Suprapubic skin (tissue), 4 donors: ENCODE data around the gene LDLRAD2. TPM values are rescaled to one million over a fixed set of nuclear protein-coding genes. Genes with fewer than 3 reads are reported as not detected.

ENCODE experiments used
- DNase-seq, 2 donors: peaks; one replicate each; pipeline ENCODE4 v3.0.0-alpha.2; 2019; ENCODE audit warnings: low spot score in 2 of 2
- H3K27ac ChIP-seq: fragments of 200-600 bp; sonication (generic); one replicate; pipeline ENCODE4 v1.5.1; 2019
- H3K27me3 ChIP-seq: fragments of 200-600 bp; sonication (generic); one replicate; pipeline ENCODE4 v1.5.1; 2019
- H3K36me3 ChIP-seq: fragments of 200-600 bp; sonication (generic); one replicate; pipeline ENCODE4 v1.5.1; 2019
- H3K4me1 ChIP-seq: fragments of 200-600 bp; sonication (generic); one replicate; pipeline ENCODE4 v1.5.1; 2019
- H3K4me3 ChIP-seq: fragments of 200-600 bp; sonication (generic); one replicate; pipeline ENCODE4 v1.5.1; 2019; ENCODE audit warnings: mild to moderate bottlenecking
- H3K9me3 ChIP-seq: fragments of 200-600 bp; sonication (generic); one replicate; pipeline ENCODE4 v1.5.1; 2019
- EP300 ChIP-seq: sonication (generic); formaldehyde crosslinking; IDR thresholded peaks from one replicate; pipeline ENCODE4 v1.6.1; 2017; ENCODE audit warnings: antibody characterized with exemption
- POLR2A ChIP-seq, 2 donors: fragments of 450-650 bp; IDR thresholded peaks; one replicate each; pipeline ENCODE4 v1.6.1; 2017; ENCODE audit warnings: antibody characterized with exemption in 2 of 2, mild to moderate bottlenecking in 2 of 2, moderate library complexity in 2 of 2
- POLR2AphosphoS5 ChIP-seq, 3 donors: sonication (generic); formaldehyde crosslinking; IDR thresholded peaks; one replicate each; pipeline ENCODE4 v1.6.1; 2017; ENCODE audit warnings: antibody characterized with exemption in 3 of 3
- WGBS: methylation state at CpG from one replicate; pipeline ENCODE4 v1.1.5; 2018; 5-methylcytosine and 5-hydroxymethylcytosine counted together
- total RNA-seq, 4 donors: library from RNA; depleted of rRNA; stranded (reverse); fragments of >200 nt; gene quantifications; one replicate each; pipeline ENCODE4 v1.1.0, GENCODE V29; 2016
- TF ChIP-seq, protein P1 (sequence below), 2 donors: fragments of 200-600 bp in 1 of 2; fragments of 450-650 bp in 1 of 2; sonication (generic) in 1 of 2; IDR thresholded peaks; one replicate each; pipeline ENCODE4 v1.5.1; 2016 to 2019; ENCODE audit warnings: antibody characterized with exemption in 2 of 2, mild to moderate bottlenecking in 1 of 2, moderate library complexity in 1 of 2

The LDLRAD2 gene
- total RNA-seq, 4 donors from 2014 or later: 0.13 to 0.29 TPM; not detected in 2

DNA sequence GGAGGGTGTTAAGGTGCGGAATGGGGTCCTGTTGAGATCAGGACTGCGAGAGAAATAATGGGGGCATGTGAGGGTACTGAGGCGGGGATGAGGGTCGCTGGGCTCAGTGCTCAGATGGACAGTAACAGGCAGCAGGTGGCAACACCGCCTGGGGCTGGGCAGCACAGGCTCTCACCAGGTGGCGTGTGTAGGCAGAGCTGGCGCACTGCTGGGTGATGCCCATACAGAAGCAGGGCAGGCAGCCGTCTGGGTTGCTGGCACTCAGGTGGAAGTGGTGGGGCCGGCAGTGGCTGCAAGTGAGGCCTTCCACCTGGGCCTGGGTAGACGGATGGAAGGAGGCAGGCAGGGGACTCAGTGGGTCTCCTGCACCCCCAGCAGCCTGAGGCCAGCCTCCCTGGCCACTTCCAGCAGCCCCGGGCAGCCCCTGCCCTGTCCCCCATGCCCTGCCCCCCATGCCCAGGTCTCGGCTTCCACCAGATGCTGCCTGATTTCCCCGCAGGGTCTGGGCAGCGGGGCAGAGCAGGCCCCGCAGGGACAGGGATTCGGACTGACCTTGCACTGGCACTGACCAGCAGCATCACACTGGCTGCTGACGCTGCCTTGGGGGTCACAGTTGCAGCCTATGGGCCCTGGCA is 60.5 kb downstream of the LDLRAD2 start:
- Histone ChIP-seq H3K36me3 (peaks cover 80% of the 10 kb centered on the region), H3K27ac (no peak overlapping the region), H3K4me1 (peaks cover 18% of the 10 kb centered on the region), H3K9me3 (no peaks in the 10 kb centered on the region), H3K27me3 (no peaks in the 10 kb centered on the region), H3K4me3 (no peak overlapping the region)
- no peak for DNase-seq
- no peak for TF ChIP-seq POLR2AphosphoS5 (IDR thresholded peaks at IDR 0.05)
- TF ChIP-seq EP300: no peak
- TF ChIP-seq, protein P1, sequence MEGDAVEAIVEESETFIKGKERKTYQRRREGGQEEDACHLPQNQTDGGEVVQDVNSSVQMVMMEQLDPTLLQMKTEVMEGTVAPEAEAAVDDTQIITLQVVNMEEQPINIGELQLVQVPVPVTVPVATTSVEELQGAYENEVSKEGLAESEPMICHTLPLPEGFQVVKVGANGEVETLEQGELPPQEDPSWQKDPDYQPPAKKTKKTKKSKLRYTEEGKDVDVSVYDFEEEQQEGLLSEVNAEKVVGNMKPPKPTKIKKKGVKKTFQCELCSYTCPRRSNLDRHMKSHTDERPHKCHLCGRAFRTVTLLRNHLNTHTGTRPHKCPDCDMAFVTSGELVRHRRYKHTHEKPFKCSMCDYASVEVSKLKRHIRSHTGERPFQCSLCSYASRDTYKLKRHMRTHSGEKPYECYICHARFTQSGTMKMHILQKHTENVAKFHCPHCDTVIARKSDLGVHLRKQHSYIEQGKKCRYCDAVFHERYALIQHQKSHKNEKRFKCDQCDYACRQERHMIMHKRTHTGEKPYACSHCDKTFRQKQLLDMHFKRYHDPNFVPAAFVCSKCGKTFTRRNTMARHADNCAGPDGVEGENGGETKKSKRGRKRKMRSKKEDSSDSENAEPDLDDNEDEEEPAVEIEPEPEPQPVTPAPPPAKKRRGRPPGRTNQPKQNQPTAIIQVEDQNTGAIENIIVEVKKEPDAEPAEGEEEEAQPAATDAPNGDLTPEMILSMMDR (IDR thresholded peaks at IDR 0.05): no peak
- TF ChIP-seq POLR2A (IDR thresholded peaks at IDR 0.05): no peak
- 89% methylated on average over 15 of the region's 17 CpGs for WGBS

DNA sequence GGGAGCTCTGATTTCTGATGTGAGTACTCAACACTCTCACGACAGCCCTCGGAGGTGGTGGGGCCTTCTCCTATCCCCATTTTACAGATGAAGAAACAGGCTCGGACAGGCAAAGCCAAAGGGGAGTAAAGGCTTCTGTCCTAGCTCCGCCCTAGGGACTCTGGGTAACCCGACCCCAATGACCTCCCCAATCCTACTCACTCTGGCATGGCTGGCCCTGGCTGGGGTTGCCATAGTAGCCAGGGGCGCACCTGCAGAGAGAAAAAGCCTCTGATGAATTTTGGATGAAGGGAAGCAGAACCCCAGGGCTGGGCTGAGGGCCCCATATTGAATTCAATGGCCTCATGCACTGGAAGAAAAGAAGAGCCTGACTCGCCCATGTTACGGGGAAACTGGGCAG is 61.1 kb downstream of the LDLRAD2 start:
- H3K27ac ChIP-seq: no peak overlapping the region
- H3K4me1 ChIP-seq: peaks cover 18% of the 10 kb centered on the region
- WGBS: 80% methylated on average over 8 of the region's 8 CpGs

DNA sequence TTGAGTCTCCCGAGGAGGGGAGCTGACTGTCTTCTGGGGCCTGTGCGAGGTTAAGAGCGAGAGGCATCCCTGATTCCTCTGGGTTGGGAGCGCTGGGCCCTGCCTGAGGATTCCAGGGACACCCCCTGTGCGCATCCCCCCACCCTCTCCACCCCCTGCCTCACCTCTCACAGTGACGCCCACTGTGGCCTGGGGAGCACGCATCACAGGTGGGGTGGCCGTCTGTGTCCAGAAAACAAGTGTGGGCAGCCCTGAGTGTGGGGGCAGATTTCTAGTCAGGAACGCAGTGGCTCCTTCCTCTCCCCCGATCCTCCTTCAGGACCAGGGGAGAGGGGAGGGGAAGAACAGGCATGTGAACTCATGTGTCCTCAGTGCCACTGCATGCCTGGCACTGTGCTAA is 61.7 kb downstream of the LDLRAD2 start:
- no peaks in the 10 kb centered on the region for H3K27me3 ChIP-seq
- no peaks in the 10 kb centered on the region for H3K9me3 ChIP-seq
- DNase-seq: no peak
- peaks cover 85% of the 10 kb centered on the region for H3K36me3 ChIP-seq
- peaks cover 18% of the 10 kb centered on the region for H3K4me1 ChIP-seq
- no peak overlapping the region for H3K4me3 ChIP-seq
- WGBS: 95% methylated on average over 7 of the region's 10 CpGs
- no peak overlapping the region for H3K27ac ChIP-seq
- TF ChIP-seq POLR2A (IDR thresholded peaks at IDR 0.05) (no peak), EP300 (no peak), POLR2AphosphoS5 (IDR thresholded peaks at IDR 0.05) (no peak)
- TF ChIP-seq, protein P1 (IDR thresholded peaks at IDR 0.05): no peak

More for the DNA sequence above, 61.1 kb downstream of the LDLRAD2 start:
- H3K36me3 ChIP-seq: peaks cover 85% of the 10 kb centered on the region
- no peak for TF ChIP-seq POLR2AphosphoS5 (IDR thresholded peaks at IDR 0.05)
- TF ChIP-seq, protein P1 (IDR thresholded peaks at IDR 0.05): no peak
- no peak for TF ChIP-seq POLR2A (IDR thresholded peaks at IDR 0.05)
- TF ChIP-seq EP300: no peak
- no peaks in the 10 kb centered on the region for H3K27me3 ChIP-seq
- DNase-seq: no peak
- H3K9me3 ChIP-seq: no peaks in the 10 kb centered on the region
- no peak overlapping the region for H3K4me3 ChIP-seq

DNA sequence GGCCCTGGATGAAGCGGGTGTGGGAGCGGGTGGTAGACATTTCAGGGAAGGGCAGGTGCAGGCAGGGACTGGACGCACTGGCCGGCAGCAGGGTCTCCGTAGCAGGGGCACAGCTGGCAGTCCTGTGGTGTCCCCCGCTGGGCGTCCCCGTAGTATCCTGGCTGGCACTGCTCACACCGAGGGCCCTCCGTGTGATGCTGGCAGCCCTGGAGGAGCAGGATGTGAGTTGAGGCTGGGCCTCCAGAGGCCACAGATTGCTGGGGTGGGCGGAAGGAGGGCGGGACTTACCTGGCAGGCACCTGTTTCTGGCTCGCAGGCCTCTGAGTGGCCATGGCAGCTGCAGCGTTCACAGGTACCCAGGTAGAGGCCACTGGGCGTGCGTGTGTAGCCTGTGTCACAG is 62.3 kb downstream of the LDLRAD2 start:
- H3K4me1 ChIP-seq: peaks cover 18% of the 10 kb centered on the region
- TF ChIP-seq EP300: no peak
- TF ChIP-seq, protein P1 (IDR thresholded peaks at IDR 0.05): no peak
- TF ChIP-seq POLR2AphosphoS5 (IDR thresholded peaks at IDR 0.05): no peak
- TF ChIP-seq POLR2A (IDR thresholded peaks at IDR 0.05): no peak
- H3K9me3 ChIP-seq: no peaks in the 10 kb centered on the region
- no peak overlapping the region for H3K27ac ChIP-seq
- peaks cover 87% of the 10 kb centered on the region for H3K36me3 ChIP-seq
- no peaks in the 10 kb centered on the region for H3K27me3 ChIP-seq
- no peak overlapping the region for H3K4me3 ChIP-seq
- WGBS: 87% methylated on average over 15 of the region's 16 CpGs
- DNase-seq: no peak

Other genes starting within 250 kb of the LDLRAD2 start
- 1 to 10 TPM; 1.5 to 4.9 (median 3.6) TPM for gene RAP1GAP, start 142.9 kb upstream of the LDLRAD2 start, total RNA-seq
- gene USP48, start 29.1 kb upstream of the LDLRAD2 start, total RNA-seq: 100 to 1,000 TPM in 1 of 4 donors, 10 to 100 TPM in 3; 27.7 to 151 (median 46.0) TPM
- 100 to 1,000 TPM in 3 of 4 donors, 10 to 100 TPM in 1; 97.5 to 164 (median 131) TPM for gene HSPG2, start 125.0 kb downstream of the LDLRAD2 start, total RNA-seq
- not detected for gene CELA3B, start 164.8 kb downstream of the LDLRAD2 start, total RNA-seq
- gene CELA3A, start 189.4 kb downstream of the LDLRAD2 start, total RNA-seq: not detected
- 100 to 1,000 TPM; 108 to 223 (median 200) TPM for gene CDC42, start 240.4 kb downstream of the LDLRAD2 start, total RNA-seq